Natural killer cell treated with Interleukin-12 subunit alpha and Interleukin-12 subunit beta and Interleukin-15 and Interleukin-18, amount 100 ng/mL, for 72 hours (primary cell): Measurements from ENCODE around the gene EIF3B. TPM values are rescaled to one million over a fixed set of nuclear protein-coding genes. Genes with fewer than 3 reads are reported as not detected.
"Not testable (repeated sequence)": the region's sequence is repeated elsewhere in the genome, so short reads cannot be mapped to it uniquely, and the experiment has no call there.

Experiments
- ATAC-seq, 2 donors: fragments of 150-1000 bp; cut with Tn5 transposase in 1 of 2; sonication (Bioruptor Pico), chemical (Tn5 transposase) in 1 of 2; 2 replicates each; pipeline ENCODE4 v1.10.0; 2021
- DNase-seq: peaks from one replicate; pipeline ENCODE4 v3.0.0; 2022; ENCODE audit warnings: low spot score
- H3K27ac Mint-ChIP-seq, 2 donors: 1 replicate in 1 of 2; 2 replicates in 1 of 2; pipeline ENCODE4 v1.8.0; 2022; ENCODE audit warnings: mixed read lengths in 2 of 2, mild to moderate bottlenecking in 1 of 2, moderate library complexity in 1 of 2
- H3K27me3 Mint-ChIP-seq, 2 donors: 1 replicate in 1 of 2; 2 replicates in 1 of 2; pipeline ENCODE4 v1.8.0; 2022; ENCODE audit warnings: mixed read lengths in 2 of 2
- H3K36me3 Mint-ChIP-seq: one replicate; pipeline ENCODE4 v1.8.0; 2022; ENCODE audit warnings: mixed read lengths
- H3K4me1 Mint-ChIP-seq, 2 donors: 1 replicate in 1 of 2; 2 replicates in 1 of 2; pipeline ENCODE4 v1.8.0; 2022; ENCODE audit warnings: low read depth in 2 of 2, mixed read lengths in 2 of 2, mild to moderate bottlenecking in 1 of 2
- H3K4me3 Mint-ChIP-seq: one replicate; pipeline ENCODE4 v1.8.0; 2022; ENCODE audit warnings: mixed read lengths
- H3K9me3 Mint-ChIP-seq: 2 replicates; pipeline ENCODE4 v1.8.0; 2022; ENCODE audit warnings: mixed read lengths
- total RNA-seq, 2 donors: library from RNA; stranded (reverse); gene quantifications; one replicate each; pipeline ENCODE4 v1.2.3, GENCODE V29; 2022

Gene EIF3B
- total RNA-seq, 2 donors from 2014 or later = 229 to 348 TPM

DNA sequence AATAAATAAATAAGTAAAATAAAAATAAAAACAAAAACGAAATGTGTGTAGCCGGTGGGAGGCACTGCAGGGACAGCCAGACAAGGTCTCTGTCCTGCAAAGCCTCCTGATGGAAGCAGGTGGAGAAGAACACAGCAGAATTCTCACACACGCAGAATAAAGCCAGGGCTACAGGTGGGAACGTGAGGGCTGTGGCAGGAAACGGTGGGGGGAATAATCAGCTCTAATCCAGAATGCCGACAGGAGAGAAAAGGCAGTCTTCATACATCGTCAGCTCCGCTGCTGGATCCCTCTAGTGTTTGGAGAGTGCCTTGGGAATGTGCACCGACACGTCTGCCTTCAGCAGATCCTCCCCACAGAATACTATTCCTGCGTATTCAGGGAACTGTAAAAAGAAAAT is 33.6 kb upstream of the EIF3B start:
- no peak for ATAC-seq
- no peak for DNase-seq
- Mint-ChIP-seq H3K4me3 (no peak overlapping the region), H3K36me3 (no peaks in the 10 kb centered on the region), H3K4me1 (peaks cover 0 to 3% of the 10 kb centered on the region in 2 donors), H3K27me3 (no peaks in the 10 kb centered on the region), H3K27ac (no peak overlapping the region), H3K9me3 (no peaks in the 10 kb centered on the region)

- H3K36me3 Mint-ChIP-seq = no peaks in the 10 kb centered on the region
- no peaks in the 10 kb centered on the region for H3K27me3 Mint-ChIP-seq
- no peaks in the 10 kb centered on the region for H3K9me3 Mint-ChIP-seq
- no peak overlapping the region for H3K4me3 Mint-ChIP-seq
- DNase-seq (no peak), ATAC-seq (no peak)
- H3K4me1 Mint-ChIP-seq = no peaks in the 10 kb centered on the region
- no peak overlapping the region for H3K27ac Mint-ChIP-seq
Observed at GRCh38 chr7:2325162-2325561, 29.5 kb upstream of the EIF3B start.

GRCh38 chr7:2326951-2327350 is 27.7 kb upstream of the EIF3B start:
- Mint-ChIP-seq H3K36me3 (no peaks in the 10 kb centered on the region), H3K4me1 (no peaks in the 10 kb centered on the region), H3K9me3 (no peaks in the 10 kb centered on the region), H3K27ac (no peak overlapping the region), H3K4me3 (no peak overlapping the region), H3K27me3 (no peaks in the 10 kb centered on the region)
- DNase-seq (no peak), ATAC-seq (no peak)

DNA sequence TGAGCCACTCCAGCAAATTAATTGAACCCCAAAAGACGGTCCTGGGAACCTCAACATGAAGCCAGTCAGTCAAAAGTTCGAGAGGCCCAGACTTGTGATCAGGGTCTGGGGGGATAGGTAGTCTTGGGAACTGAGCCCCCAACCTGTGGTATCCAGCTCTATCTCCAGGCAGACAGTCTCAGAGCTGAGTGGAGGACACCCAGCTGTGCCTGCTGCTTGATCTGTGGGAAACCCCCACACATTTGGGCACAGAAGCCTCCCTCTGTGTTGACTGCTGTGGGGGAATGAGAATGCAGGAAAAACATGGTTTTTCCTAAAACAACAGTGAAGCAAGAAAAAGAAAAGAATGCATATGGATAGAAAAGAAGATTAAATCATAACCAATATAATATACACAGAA is 24.1 kb upstream of the EIF3B start:
- Mint-ChIP-seq H3K27me3 (no peaks in the 10 kb centered on the region), H3K36me3 (no peaks in the 10 kb centered on the region), H3K4me3 (no peak overlapping the region), H3K9me3 (no peaks in the 10 kb centered on the region), H3K27ac (no peak overlapping the region), H3K4me1 (no peaks in the 10 kb centered on the region)
- DNase-seq (no peak), ATAC-seq (no peak)

DNA sequence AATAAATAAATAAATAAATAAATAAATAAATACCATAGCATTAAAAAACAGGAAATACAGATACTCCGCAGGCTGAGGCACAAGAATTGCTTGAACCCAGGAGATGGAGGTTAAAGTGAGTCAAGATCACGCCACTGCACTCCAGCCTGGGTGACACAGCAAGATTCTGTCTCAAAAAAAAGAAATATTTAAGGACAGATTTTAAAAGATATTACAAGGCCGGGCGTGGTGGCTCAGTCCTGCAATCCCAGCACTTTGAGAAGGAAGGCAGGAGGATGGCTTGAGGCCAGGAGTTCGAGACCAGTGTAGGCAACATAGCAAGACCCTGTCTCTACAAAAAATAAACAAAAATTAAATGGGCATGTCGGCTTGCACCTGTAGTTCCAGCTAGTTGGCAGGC is 22.9 kb upstream of the EIF3B start:
- Mint-ChIP-seq H3K27ac (no peak overlapping the region), H3K36me3 (no peaks in the 10 kb centered on the region), H3K4me1 (no peaks in the 10 kb centered on the region), H3K9me3 (no peaks in the 10 kb centered on the region), H3K27me3 (no peaks in the 10 kb centered on the region), H3K4me3 (no peak overlapping the region)
- DNase-seq (no peak), ATAC-seq (no peak)

- ATAC-seq, H3K9me3 Mint-ChIP-seq, H3K36me3 Mint-ChIP-seq, H3K4me3 Mint-ChIP-seq, H3K4me1 Mint-ChIP-seq, DNase-seq, H3K27me3 Mint-ChIP-seq, H3K27ac Mint-ChIP-seq: not testable (repeated sequence)
Observed at GRCh38 chr7:2332606-2333231, 21.9 kb upstream of the EIF3B start.

DNA sequence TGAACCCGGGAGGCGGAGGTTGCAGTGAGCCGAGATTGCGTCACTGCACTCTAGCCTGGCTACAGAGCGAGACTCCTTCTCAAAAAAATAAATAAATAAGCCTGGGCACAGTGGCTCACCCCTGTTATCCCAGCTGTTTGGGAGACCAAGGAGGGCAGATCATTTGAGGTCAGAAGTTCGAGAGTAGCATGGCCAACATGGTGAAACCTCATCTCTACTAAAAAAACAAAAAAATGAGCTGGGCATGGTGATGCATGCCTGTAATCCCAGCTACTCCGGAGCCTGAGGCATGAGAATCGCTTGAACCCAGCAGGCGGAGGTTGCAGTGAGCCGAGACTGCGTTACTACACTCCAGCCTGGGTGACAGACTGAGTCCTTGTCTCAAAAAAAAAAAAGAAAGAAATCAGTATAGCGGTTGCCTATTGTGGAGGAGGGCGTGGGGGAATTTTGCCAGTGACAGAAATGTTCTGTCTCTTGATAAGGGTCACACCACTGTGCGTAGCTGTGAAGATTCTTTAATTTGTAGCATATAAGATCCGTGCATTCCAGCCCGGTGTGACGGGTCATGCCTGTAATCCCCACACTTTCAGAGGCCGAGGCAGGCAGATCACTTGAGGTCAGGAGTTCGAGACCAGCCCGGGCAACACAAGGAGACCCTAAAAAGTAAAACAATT is 17.9 kb upstream of the EIF3B start:
- H3K36me3 Mint-ChIP-seq = no peaks in the 10 kb centered on the region
- H3K9me3 Mint-ChIP-seq = no peaks in the 10 kb centered on the region
- H3K27ac Mint-ChIP-seq = no peak overlapping the region
- no peaks in the 10 kb centered on the region for H3K4me1 Mint-ChIP-seq
- H3K4me3 Mint-ChIP-seq = no peak overlapping the region
- no peaks in the 10 kb centered on the region for H3K27me3 Mint-ChIP-seq
- ATAC-seq (no peak), DNase-seq (no peak)

DNA sequence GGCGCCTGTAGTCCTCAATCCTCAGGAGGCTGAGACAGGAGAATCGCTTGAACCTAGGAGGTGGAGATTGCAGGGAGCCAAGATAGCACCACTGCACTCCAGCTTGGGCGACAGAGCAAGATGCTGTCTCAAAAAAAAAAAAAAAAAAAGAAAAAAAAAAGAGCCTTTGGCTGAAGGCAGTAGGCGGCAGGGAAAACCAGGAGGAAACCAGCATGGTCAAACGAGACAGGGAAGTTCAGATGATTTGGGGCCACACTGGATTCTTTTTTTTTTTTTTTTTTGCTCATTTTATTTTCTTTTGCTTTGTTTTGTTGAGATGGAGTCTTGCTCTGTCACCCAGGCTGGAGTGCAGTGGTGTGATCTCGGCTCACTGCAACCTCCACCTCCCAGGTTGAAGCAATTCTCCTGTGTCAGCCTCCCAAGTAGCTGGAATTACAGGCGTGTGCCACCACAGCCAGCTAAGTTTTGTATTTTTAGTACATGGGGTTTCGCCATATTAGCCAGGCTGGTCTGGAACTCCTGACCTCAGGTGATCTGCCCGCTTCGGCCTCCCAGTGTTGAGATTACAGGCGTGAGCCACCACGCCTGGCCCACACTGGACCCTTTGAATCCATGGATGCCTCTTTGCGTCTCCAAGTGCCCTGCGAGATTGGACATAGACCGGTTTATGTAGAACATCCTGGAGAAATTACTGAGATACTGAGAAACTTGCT is 7.1 kb upstream of the EIF3B start:
- H3K9me3 Mint-ChIP-seq, DNase-seq, H3K4me3 Mint-ChIP-seq, H3K27me3 Mint-ChIP-seq, H3K36me3 Mint-ChIP-seq, H3K4me1 Mint-ChIP-seq, H3K27ac Mint-ChIP-seq: not testable (repeated sequence)
- peak in 1 of 2 donors; percentile 20 for ATAC-seq

- H3K27me3 Mint-ChIP-seq = no peaks in the 10 kb centered on the region
- peaks cover 0 to 9% of the 10 kb centered on the region in 2 donors for H3K4me1 Mint-ChIP-seq
- no peaks in the 10 kb centered on the region for H3K9me3 Mint-ChIP-seq
- DNase-seq (no peak), ATAC-seq (no peak)
- H3K27ac Mint-ChIP-seq = no peak overlapping the region
- no peak overlapping the region for H3K4me3 Mint-ChIP-seq
- no peaks in the 10 kb centered on the region for H3K36me3 Mint-ChIP-seq
Observed at GRCh38 chr7:2350055-2350454, 4.6 kb upstream of the EIF3B start.

DNA sequence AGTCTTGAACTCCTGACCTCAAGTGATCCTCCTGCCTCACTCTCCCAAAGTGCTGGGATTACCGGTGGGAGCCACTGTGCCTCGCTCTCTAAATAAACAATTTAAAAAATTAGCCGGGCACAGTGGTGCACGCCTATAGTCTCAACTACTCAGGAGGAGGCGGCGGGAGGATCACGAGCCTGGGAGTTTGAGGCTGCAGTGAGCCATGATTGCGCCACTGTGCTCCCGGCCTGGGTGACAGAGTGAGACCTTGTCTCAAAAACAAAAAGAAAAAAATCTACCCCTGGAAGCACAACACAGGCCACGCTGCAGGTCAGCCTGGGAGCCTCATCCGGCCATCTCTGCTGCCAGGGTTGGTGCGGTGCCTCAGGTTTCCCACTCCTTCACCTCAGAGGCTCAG is 3.8 kb upstream of the EIF3B start:
- no peak overlapping the region for H3K4me3 Mint-ChIP-seq
- peaks cover 0 to 9% of the 10 kb centered on the region in 2 donors for H3K4me1 Mint-ChIP-seq
- no peak for DNase-seq

DNA sequence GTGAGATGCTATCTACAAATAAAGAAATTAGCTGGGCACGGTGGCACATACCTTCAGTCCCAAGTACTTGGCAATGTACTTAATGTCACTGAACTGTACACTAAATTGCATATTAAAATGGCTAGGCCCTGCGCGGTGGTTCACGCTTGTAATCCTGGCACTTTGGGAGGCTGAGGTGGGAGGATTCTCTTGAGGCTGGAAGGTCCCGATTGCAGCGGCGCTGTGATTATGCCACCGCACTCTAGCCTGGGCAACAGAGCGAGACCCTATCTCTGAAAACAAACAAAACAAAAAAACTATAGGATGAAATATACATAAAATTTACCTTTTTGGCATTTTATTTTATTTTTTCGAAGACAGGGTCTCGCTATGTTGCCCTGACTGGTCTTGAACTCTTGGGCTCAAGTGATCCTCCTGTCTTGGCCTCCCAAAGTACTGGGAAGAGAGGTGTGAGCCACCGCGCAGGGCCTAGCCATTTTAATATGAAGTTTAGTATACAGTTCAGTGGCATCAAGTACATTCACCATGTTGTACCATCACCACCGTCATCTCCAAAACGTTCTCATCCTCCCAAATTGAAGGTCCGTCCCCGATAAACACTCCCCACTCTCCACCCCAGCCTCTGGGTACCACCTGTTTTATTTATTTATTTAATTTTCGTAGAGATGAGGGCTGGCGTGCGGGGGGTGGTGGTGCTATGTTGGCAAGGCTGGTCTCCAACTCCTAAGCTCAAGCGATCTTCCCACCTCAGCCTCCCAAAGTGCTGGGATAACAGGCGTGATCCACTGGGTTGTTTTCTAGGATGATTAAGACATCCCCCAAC is 1.3 kb upstream of the EIF3B start:
- ATAC-seq (no peak), DNase-seq (no peak)
- peak overlapping the region; percentile 89 for H3K4me3 Mint-ChIP-seq
- H3K36me3 Mint-ChIP-seq = peaks cover 12% of the 10 kb centered on the region
- peaks cover 13 to 17% of the 10 kb centered on the region in 2 donors for H3K4me1 Mint-ChIP-seq
- H3K27ac Mint-ChIP-seq = peak overlapping the region; percentile 100
- H3K27me3 Mint-ChIP-seq = no peaks in the 10 kb centered on the region
- no peaks in the 10 kb centered on the region for H3K9me3 Mint-ChIP-seq

More for the DNA sequence above, 3.8 kb upstream of the EIF3B start:
- H3K27me3 Mint-ChIP-seq = no peaks in the 10 kb centered on the region
- H3K9me3 Mint-ChIP-seq = no peaks in the 10 kb centered on the region
- no peak overlapping the region for H3K27ac Mint-ChIP-seq
- H3K36me3 Mint-ChIP-seq = peaks cover 2% of the 10 kb centered on the region
- ATAC-seq = no peak

DNA sequence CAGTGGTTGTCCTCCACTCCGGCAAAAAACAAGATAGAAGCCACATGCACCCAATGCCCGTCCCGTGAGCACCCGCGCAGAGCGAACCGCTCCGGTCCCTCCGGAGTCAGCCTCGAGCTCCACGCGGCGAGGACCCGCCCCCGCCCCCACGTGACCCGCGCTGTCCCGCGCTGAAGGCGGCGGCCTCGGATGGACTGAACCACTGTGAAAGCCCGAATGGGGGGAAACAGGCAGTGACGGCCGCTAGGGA is 766 bp upstream of the EIF3B start:
- DNase-seq (peak; percentile 90), ATAC-seq (peak; percentile 82 to 87)
- Mint-ChIP-seq H3K27me3 (no peaks in the 10 kb centered on the region), H3K27ac (peak overlapping the region; percentile 100), H3K9me3 (no peaks in the 10 kb centered on the region), H3K4me3 (peak overlapping the region; percentile 89), H3K36me3 (peaks cover 12% of the 10 kb centered on the region), H3K4me1 (peaks cover 13 to 17% of the 10 kb centered on the region in 2 donors)

DNA sequence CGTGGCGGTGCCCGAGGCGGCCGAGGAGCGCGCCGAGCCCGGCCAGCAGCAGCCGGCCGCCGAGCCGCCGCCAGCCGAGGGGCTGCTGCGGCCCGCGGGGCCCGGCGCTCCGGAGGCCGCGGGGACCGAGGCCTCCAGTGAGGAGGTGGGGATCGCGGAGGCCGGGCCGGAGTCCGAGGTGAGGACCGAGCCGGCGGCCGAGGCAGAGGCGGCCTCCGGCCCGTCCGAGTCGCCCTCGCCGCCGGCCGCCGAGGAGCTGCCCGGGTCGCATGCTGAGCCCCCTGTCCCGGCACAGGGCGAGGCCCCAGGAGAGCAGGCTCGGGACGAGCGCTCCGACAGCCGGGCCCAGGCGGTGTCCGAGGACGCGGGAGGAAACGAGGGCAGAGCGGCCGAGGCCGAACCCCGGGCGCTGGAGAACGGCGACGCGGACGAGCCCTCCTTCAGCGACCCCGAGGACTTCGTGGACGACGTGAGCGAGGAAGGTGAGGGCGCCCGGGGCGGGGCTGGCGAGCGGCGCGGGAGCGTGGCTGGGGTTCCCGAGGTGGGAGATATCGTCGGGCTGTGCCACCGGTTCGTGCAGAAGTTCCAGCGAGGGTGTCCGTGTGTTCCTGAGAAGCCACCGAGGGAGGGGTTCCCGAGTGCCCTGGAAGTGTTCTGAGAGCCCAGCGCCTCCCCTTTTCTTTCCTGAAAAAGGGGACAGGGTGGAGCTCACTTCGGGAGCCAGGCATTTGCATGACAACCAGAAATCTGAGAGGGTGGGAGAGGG is 495 bp downstream of the EIF3B start:
- Mint-ChIP-seq H3K9me3 (no peaks in the 10 kb centered on the region), H3K4me3 (peak overlapping the region; percentile 89), H3K27me3 (no peaks in the 10 kb centered on the region), H3K27ac (peak overlapping the region; percentile 100), H3K36me3 (peaks cover 12% of the 10 kb centered on the region), H3K4me1 (peaks cover 26 to 29% of the 10 kb centered on the region in 2 donors)
- DNase-seq = no peak
- peak; percentile 15 to 44 for ATAC-seq
